Measurements from ENCODE around the gene SYNGR3. TPM values are rescaled to one million over a fixed set of nuclear protein-coding genes. Genes with fewer than 3 reads are reported as not detected.

SYNGR3 gene
- total RNA-seq, 2 donors from 2014 or later, result 4.0 to 16.1 TPM

GRCh38 chr16:2022723-2023091 lies 32.9 kb downstream of the SYNGR3 start:
- H3K4me3 ChIP-seq, result peak overlapping the region in 1 of 2 donors; percentile 23
- H3K27ac ChIP-seq, result peak overlapping the region in 1 of 2 donors; percentile 71
- H3K4me1 ChIP-seq (replicated peaks), result peaks cover 9% of the 10 kb centered on the region
- DNase-seq (ENCODE audit: low spot score), result no peak
- no peaks in the 10 kb centered on the region for H3K9me3 ChIP-seq
- no peaks in the 10 kb centered on the region for H3K36me3 ChIP-seq
- no peak for TF ChIP-seq POLR2AphosphoS5 (IDR thresholded peaks at IDR 0.05)
- no peak for TF ChIP-seq CTCF (IDR thresholded peaks at IDR 0.05)
- TF ChIP-seq POLR2A (IDR thresholded peaks at IDR 0.05), result no peak
- H3K27me3 ChIP-seq (replicated peaks; ENCODE audit: insufficient read depth), result peaks cover 5% of the 10 kb centered on the region
- WGBS, result 1% methylated on average over 14 of the region's 14 CpGs
- intact Hi-C loops (cut with DNase I), result loop anchor here (2.0 to 10.0 kb wide), 2 partner anchors 118 to 222 kb away; no protein-coding TSS in a partner anchor

- peak; percentile 88 for TF ChIP-seq POLR2AphosphoS5 (IDR thresholded peaks at IDR 0.05)
- peak; percentile 58 for TF ChIP-seq POLR2A (IDR thresholded peaks at IDR 0.05)
- peak; percentile 97 to 100 (median 99) for TF ChIP-seq CTCF (IDR thresholded peaks at IDR 0.05)
- H3K27ac ChIP-seq, result peak overlapping the region; percentile 67 to 71
- no peaks in the 10 kb centered on the region for H3K36me3 ChIP-seq
- peak; percentile 92 for DNase-seq (ENCODE audit: low spot score)
- WGBS, result 7% methylated on average over 43 of the region's 53 CpGs
- peaks cover 5% of the 10 kb centered on the region for H3K27me3 ChIP-seq (replicated peaks; ENCODE audit: insufficient read depth)
- intact Hi-C loops (cut with DNase I), result loop anchor here (2.0 to 10.0 kb wide), 2 partner anchors 117 to 221 kb away; no protein-coding TSS in a partner anchor
- peaks cover 10% of the 10 kb centered on the region for H3K4me1 ChIP-seq (replicated peaks)
- H3K4me3 ChIP-seq, result peak overlapping the region in 1 of 2 donors; percentile 23
- no peaks in the 10 kb centered on the region for H3K9me3 ChIP-seq
Measured at GRCh38 chr16:2023092-2024031, 33.6 kb downstream of the SYNGR3 start.

- H3K27ac ChIP-seq, result peak overlapping the region in 1 of 2 donors; percentile 67
- DNase-seq (ENCODE audit: low spot score), result no peak
- H3K36me3 ChIP-seq, result no peaks in the 10 kb centered on the region
- 95% methylated on average over 12 of the region's 12 CpGs for WGBS
- H3K4me3 ChIP-seq, result no peak overlapping the region
- no peaks in the 10 kb centered on the region for H3K9me3 ChIP-seq
- peaks cover 5% of the 10 kb centered on the region for H3K27me3 ChIP-seq (replicated peaks; ENCODE audit: insufficient read depth)
- intact Hi-C loops (cut with DNase I), result loop anchor here (10.0 kb wide), 1 partner anchor 221 kb away; no protein-coding TSS in a partner anchor
- TF ChIP-seq POLR2AphosphoS5 (IDR thresholded peaks at IDR 0.05), result no peak
- no peak for TF ChIP-seq POLR2A (IDR thresholded peaks at IDR 0.05)
- no peak for TF ChIP-seq CTCF (IDR thresholded peaks at IDR 0.05)
- H3K4me1 ChIP-seq (replicated peaks), result peaks cover 14% of the 10 kb centered on the region
Measured at GRCh38 chr16:2024032-2024420, 34.3 kb downstream of the SYNGR3 start.

- Histone ChIP-seq H3K27ac (no peak overlapping the region), H3K4me3 (no peak overlapping the region), H3K4me1 (replicated peaks) (peaks cover 12% of the 10 kb centered on the region), H3K36me3 (no peaks in the 10 kb centered on the region), H3K27me3 (replicated peaks; ENCODE audit: insufficient read depth) (peaks cover 2% of the 10 kb centered on the region), H3K9me3 (no peaks in the 10 kb centered on the region)
- no peak for DNase-seq (ENCODE audit: low spot score)
- TF ChIP-seq CTCF (IDR thresholded peaks at IDR 0.05) (no peak), POLR2A (IDR thresholded peaks at IDR 0.05) (no peak), POLR2AphosphoS5 (IDR thresholded peaks at IDR 0.05) (no peak)
- intact Hi-C loops (cut with DNase I), result loop anchor here (10.0 kb wide), 1 partner anchor 220 kb away; no protein-coding TSS in a partner anchor
- 91% methylated on average over 14 of the region's 14 CpGs for WGBS
Measured at GRCh38 chr16:2025251-2025650, 35.5 kb downstream of the SYNGR3 start.

All from prostate gland (tissue), 2 donors.